Measurements from ENCODE around the gene RIMS4.

GRCh38 chr20:44858606-44859360 is 48.4 kb upstream of the RIMS4 start:
- no peak for TF ChIP-seq USF2 (IDR thresholded peaks at IDR 0.05; ENCODE audit: low read length)
- TF ChIP-seq RFX5 (IDR thresholded peaks at IDR 0.05; ENCODE audit: borderline replicate concordance, low read depth, low read length) = no peak
- no peak for TF ChIP-seq CTCF (IDR thresholded peaks at IDR 0.05; ENCODE audit: control extremely low read depth in 1 of 3, insufficient read depth in 1 of 3, low read depth in 1 of 3, low read length in 3 of 3)
- no peak for TF ChIP-seq YY1 (IDR thresholded peaks at IDR 0.05; ENCODE audit: low read depth, low read length)
- TF ChIP-seq EZH2 (IDR thresholded peaks at IDR 0.05; ENCODE audit: low read depth, low read length, severe bottlenecking) = no peak
- TF ChIP-seq SAP30 (IDR thresholded peaks at IDR 0.05; ENCODE audit: insufficient read depth, insufficient replicate concordance, low read length) = no peak
- no peak for TF ChIP-seq CREB1 (IDR thresholded peaks at IDR 0.05)
- TF ChIP-seq POLR2AphosphoS5 (IDR thresholded peaks at IDR 0.05; ENCODE audit: low read depth, low read length) = no peak

Data from H1 (cell line).